ENCODE measurements around the gene TMOD1.

DNA sequence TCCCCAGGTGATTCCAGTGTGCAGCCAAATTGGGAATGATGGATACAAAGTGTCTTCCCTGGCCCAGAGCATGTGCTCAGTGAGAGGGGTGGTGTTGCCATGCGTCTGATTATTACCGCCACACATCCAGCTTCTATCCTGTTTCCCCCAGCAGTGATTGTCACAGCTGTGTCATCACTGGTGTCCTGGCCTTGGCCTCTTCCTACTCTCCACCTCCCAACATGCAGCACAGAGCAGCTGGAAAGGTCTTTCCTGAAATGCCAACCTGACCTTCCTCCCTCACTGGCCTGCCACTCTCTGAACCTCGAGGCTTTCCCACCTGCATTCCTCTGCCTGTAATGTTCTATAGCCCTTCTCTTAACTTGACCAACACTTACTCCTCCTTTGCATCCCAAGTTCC is 60.0 kb downstream of the TMOD1 start:
- no peak for TF ChIP-seq ATF1 (CRISPR knock-in tag; IDR thresholded peaks at IDR 0.05)
- TF ChIP-seq ATF1 (tag; IDR thresholded peaks at IDR 0.05), result no peak
- no peak for TF ChIP-seq EGR1 (conservative IDR thresholded peaks at IDR 0.05)
- TF ChIP-seq, protein P1, sequence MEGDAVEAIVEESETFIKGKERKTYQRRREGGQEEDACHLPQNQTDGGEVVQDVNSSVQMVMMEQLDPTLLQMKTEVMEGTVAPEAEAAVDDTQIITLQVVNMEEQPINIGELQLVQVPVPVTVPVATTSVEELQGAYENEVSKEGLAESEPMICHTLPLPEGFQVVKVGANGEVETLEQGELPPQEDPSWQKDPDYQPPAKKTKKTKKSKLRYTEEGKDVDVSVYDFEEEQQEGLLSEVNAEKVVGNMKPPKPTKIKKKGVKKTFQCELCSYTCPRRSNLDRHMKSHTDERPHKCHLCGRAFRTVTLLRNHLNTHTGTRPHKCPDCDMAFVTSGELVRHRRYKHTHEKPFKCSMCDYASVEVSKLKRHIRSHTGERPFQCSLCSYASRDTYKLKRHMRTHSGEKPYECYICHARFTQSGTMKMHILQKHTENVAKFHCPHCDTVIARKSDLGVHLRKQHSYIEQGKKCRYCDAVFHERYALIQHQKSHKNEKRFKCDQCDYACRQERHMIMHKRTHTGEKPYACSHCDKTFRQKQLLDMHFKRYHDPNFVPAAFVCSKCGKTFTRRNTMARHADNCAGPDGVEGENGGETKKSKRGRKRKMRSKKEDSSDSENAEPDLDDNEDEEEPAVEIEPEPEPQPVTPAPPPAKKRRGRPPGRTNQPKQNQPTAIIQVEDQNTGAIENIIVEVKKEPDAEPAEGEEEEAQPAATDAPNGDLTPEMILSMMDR (IDR thresholded peaks at IDR 0.05 in 2 of 3, conservative IDR thresholded peaks at IDR 0.05 in 1 of 3; ENCODE audit: insufficient read depth in 2 of 3, low read depth in 1 of 3, low read length in 3 of 3), result no peak

Data from K562 (cell line).